Gastroesophageal sphincter (tissue), 4 donors: Measurements from ENCODE around the gene C5orf63. TPM values are rescaled to one million over a fixed set of nuclear protein-coding genes. Genes with fewer than 3 reads are reported as not detected.
"Not testable (repeated sequence)": the region's sequence is repeated elsewhere in the genome, so short reads cannot be mapped to it uniquely, and the experiment has no call there.

Experiments used
- ATAC-seq: fragments of 150-250 bp; one replicate; pipeline ENCODE4 v1.9.1; 2016; ENCODE audit warnings: mild to moderate bottlenecking, moderate library complexity
- H3K27ac ChIP-seq, 4 donors: fragments of 200-600 bp; sonication (generic) in 3 of 4; 1 replicate in 3 of 4; 2 replicates in 1 of 4; pipeline ENCODE4 v1.5.1; 2016 to 2019
- H3K27me3 ChIP-seq: fragments of 200-600 bp; sonication (generic); one replicate; pipeline ENCODE4 v1.5.1; 2019
- H3K36me3 ChIP-seq, 2 donors: fragments of 200-600 bp; sonication (generic); one replicate each; pipeline ENCODE4 v1.5.1; 2019; ENCODE audit warnings: control low read depth in 1 of 2
- H3K4me1 ChIP-seq, 3 donors: fragments of 200-600 bp; sonication (generic); 1 replicate in 2 of 3; 2 replicates in 1 of 3; pipeline ENCODE4 v1.5.1; 2016 to 2019; ENCODE audit warnings: control low read depth in 2 of 3
- H3K4me3 ChIP-seq, 2 donors: fragments of 200-600 bp; sonication (generic); one replicate each; pipeline ENCODE4 v1.5.1; 2019; ENCODE audit warnings: mild to moderate bottlenecking in 1 of 2, moderate library complexity in 1 of 2
- H3K9me3 ChIP-seq, 3 donors: fragments of 200-600 bp; sonication (generic); one replicate each; pipeline ENCODE4 v1.5.1; 2017 to 2019; ENCODE audit warnings: control low read depth in 2 of 3
- EP300 ChIP-seq: sonication (generic); formaldehyde crosslinking; IDR thresholded peaks from one replicate; pipeline ENCODE4 v1.6.1; 2017; ENCODE audit warnings: antibody characterized with exemption, mild to moderate bottlenecking
- POLR2A ChIP-seq, 2 donors: fragments of 450-650 bp; IDR thresholded peaks; one replicate each; pipeline ENCODE4 v1.6.1; 2017; ENCODE audit warnings: antibody characterized with exemption in 2 of 2, mild to moderate bottlenecking in 2 of 2, moderate library complexity in 1 of 2
- POLR2AphosphoS5 ChIP-seq: sonication (generic); formaldehyde crosslinking; IDR thresholded peaks from one replicate; pipeline ENCODE4 v1.6.1; 2017; ENCODE audit warnings: antibody characterized with exemption
- WGBS, 2 donors: methylation state at CpG; one replicate each; pipeline ENCODE4 v1.1.5; 2018; ENCODE audit warnings: low coverage in 1 of 2; 5-methylcytosine and 5-hydroxymethylcytosine counted together
- total RNA-seq, 4 donors: library from RNA; depleted of rRNA; stranded (reverse); fragments of >200 nt; gene quantifications; one replicate each; pipeline ENCODE4 v1.1.0, GENCODE V29; 2016
- TF ChIP-seq, protein P1 (sequence below), 4 experiments: fragments of 200-600 bp in 2 of 4; fragments of 450-650 bp in 2 of 4; sonication (generic) in 1 of 4; IDR thresholded peaks; one replicate each; pipeline ENCODE4 v1.5.1; 2017 to 2019; ENCODE audit warnings: antibody characterized with exemption in 4 of 4, mild to moderate bottlenecking in 2 of 4, moderate library complexity in 2 of 4

The C5orf63 gene
- total RNA-seq, 4 donors from 2014 or later, result 0.59 to 4.2 (median 2.1) TPM

DNA sequence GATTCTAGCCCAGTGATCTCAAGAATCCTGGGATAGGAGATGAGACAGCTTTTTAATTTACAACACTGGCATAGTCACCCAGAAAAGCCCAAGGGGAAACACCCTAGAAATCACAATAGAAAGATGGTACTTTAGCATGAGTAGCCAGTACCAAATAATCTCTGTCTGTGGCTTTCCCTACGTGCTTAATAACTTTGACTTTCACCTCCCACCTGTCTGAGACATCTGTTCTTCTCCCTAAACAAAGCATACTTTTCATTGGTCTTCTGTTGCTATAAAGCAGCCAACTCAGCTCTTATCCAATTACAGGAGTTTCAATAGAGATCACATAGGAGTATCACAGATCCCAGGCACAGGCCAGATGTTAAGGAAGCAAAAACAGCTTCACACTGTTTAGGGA is 53.4 kb downstream of the C5orf63 start:
- WGBS, 2 donors, result 46 to 67% methylated on average over 1 of the region's 1 CpG

DNA sequence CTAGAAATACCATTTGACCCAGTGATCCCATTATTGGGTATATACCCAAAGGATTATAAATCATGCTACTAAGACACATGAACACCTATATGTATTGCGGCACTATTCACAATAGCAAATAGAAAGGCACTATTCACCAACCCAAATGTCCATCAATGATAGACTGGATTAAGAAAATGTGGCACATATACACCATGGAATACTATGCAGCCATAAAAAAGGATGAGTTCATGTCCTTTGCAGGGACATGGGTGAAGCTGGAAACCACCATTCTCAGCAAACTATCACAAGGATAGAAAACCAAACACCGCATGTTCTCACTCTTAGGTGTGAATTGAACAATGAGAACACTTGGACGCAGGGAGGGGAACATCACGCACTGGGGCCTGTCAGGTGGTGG is 56.6 kb downstream of the C5orf63 start:
- not testable (repeated sequence) for ATAC-seq, H3K9me3 ChIP-seq, H3K36me3 ChIP-seq, H3K4me3 ChIP-seq, H3K27me3 ChIP-seq, H3K27ac ChIP-seq, H3K4me1 ChIP-seq
- WGBS, 2 donors, result 95 to 100% methylated on average over 4 of the region's 4 CpGs

More for the DNA sequence above, 53.4 kb downstream of the C5orf63 start:
- Histone ChIP-seq H3K4me3 (no peak overlapping the region), H3K4me1 (no peaks in the 10 kb centered on the region), H3K9me3 (no peaks in the 10 kb centered on the region), H3K27ac (no peak overlapping the region), H3K27me3 (no peaks in the 10 kb centered on the region), H3K36me3 (no peaks in the 10 kb centered on the region)
- ATAC-seq, result no peak
- TF ChIP-seq, protein P1, sequence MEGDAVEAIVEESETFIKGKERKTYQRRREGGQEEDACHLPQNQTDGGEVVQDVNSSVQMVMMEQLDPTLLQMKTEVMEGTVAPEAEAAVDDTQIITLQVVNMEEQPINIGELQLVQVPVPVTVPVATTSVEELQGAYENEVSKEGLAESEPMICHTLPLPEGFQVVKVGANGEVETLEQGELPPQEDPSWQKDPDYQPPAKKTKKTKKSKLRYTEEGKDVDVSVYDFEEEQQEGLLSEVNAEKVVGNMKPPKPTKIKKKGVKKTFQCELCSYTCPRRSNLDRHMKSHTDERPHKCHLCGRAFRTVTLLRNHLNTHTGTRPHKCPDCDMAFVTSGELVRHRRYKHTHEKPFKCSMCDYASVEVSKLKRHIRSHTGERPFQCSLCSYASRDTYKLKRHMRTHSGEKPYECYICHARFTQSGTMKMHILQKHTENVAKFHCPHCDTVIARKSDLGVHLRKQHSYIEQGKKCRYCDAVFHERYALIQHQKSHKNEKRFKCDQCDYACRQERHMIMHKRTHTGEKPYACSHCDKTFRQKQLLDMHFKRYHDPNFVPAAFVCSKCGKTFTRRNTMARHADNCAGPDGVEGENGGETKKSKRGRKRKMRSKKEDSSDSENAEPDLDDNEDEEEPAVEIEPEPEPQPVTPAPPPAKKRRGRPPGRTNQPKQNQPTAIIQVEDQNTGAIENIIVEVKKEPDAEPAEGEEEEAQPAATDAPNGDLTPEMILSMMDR (IDR thresholded peaks at IDR 0.05), result no peak
- TF ChIP-seq POLR2AphosphoS5 (no peak), POLR2A (IDR thresholded peaks at IDR 0.05) (no peak), EP300 (no peak)

DNA sequence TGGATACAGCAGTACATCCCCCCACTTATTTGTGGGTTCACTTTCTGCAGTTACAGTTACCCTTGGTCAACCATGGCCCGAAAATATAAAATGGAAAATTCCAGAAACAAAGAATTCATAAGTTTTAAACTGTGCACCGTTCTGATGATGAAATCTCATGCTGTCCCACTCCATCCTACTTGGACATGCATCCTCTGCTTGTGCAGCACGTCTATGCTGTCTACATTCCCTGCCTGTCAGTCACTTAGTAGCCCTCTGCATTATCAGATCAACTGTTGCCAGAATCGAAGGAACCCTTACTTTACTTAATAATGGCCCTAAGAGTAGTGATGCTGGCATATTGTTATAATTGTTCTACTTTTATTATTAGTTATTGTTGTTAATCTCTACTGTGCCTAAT is 57.6 kb downstream of the C5orf63 start:
- Histone ChIP-seq H3K27ac (no peak overlapping the region), H3K9me3 (no peaks in the 10 kb centered on the region), H3K27me3 (no peaks in the 10 kb centered on the region), H3K4me1 (no peaks in the 10 kb centered on the region), H3K36me3 (no peaks in the 10 kb centered on the region), H3K4me3 (no peak overlapping the region)
- 73 to 77% methylated on average over 4 of the region's 4 CpGs for WGBS, 2 donors
- no peak for ATAC-seq
- no peak for TF ChIP-seq EP300
- TF ChIP-seq, protein P1 (IDR thresholded peaks at IDR 0.05), result no peak
- TF ChIP-seq POLR2AphosphoS5, result no peak
- no peak for TF ChIP-seq POLR2A (IDR thresholded peaks at IDR 0.05)

DNA sequence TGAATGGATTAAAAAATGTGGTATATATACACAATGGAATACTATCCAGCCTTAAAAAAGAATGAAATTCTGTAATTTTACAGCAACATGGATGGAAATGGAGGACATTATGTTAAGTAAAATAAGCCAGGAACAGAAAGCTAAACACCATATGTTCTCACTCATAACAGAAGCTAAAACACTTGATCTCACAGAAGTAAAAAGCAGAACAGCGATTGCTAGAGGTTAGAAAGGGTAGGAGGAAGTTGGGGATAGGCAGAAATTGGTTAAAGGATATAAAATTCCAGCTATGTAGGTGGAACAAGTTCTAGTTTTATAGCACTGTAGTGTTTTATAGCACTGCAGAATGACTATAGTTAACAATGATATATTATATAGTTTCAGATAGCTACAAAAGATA is 58.7 kb downstream of the C5orf63 start:
- Histone ChIP-seq H3K36me3 (no peaks in the 10 kb centered on the region), H3K27me3 (no peaks in the 10 kb centered on the region), H3K27ac (no peak overlapping the region), H3K4me3 (no peak overlapping the region), H3K4me1 (no peaks in the 10 kb centered on the region), H3K9me3 (no peaks in the 10 kb centered on the region)
- TF ChIP-seq POLR2A (IDR thresholded peaks at IDR 0.05), result no peak
- TF ChIP-seq EP300, result no peak
- TF ChIP-seq, protein P1 (IDR thresholded peaks at IDR 0.05), result no peak
- TF ChIP-seq POLR2AphosphoS5, result no peak
- WGBS, 2 donors, result 45 to 48% methylated on average over 1 of the region's 1 CpG
- no peak for ATAC-seq

DNA sequence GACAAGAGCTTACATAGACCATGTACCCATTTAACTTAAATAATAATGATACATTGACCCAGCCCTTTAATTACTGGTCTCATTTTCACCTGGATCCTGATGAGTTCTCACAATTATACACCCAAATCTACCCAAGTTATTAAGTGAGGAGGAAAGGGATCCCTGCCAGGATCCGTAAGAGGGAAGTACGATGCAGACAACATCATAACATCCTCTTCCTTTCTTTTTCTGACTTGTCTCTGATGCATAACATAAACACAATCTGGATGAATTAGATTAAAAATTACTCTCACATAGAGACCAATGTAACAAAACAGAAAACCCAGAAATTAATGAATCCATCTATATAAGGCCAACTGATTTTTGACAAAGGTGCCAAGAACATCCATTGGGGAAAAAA is 59.9 kb downstream of the C5orf63 start:
- Histone ChIP-seq H3K27ac (no peak overlapping the region), H3K36me3 (no peaks in the 10 kb centered on the region), H3K4me3 (no peak overlapping the region), H3K9me3 (no peaks in the 10 kb centered on the region), H3K27me3 (no peaks in the 10 kb centered on the region), H3K4me1 (no peaks in the 10 kb centered on the region)
- TF ChIP-seq, protein P1 (IDR thresholded peaks at IDR 0.05), result no peak
- TF ChIP-seq EP300 (no peak), POLR2AphosphoS5 (no peak), POLR2A (IDR thresholded peaks at IDR 0.05) (no peak)
- ATAC-seq, result no peak
- WGBS, 2 donors, result 73 to 88% methylated on average over 2 of the region's 2 CpGs

DNA sequence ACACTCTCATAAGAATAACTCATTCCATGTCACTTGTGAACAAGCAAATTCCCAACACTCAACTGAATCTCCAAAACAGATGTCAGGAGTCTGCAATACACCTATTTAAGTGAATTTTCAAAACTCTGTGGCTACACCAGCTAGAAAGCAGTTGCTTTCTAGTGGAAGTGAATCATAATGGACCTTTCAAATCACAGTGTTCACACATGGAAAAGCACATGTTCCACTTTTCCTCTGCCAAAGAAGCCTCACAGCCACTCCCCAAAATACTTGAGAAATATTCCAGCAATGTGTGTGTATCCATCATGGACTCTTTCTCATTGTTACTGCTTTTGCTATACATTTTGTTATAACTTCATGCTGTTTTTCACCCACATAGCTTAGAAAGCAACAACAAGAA is 60.4 kb downstream of the C5orf63 start:
- Histone ChIP-seq H3K9me3 (no peaks in the 10 kb centered on the region), H3K27ac (no peak overlapping the region), H3K4me1 (no peaks in the 10 kb centered on the region), H3K27me3 (no peaks in the 10 kb centered on the region), H3K4me3 (no peak overlapping the region), H3K36me3 (no peaks in the 10 kb centered on the region)
- ATAC-seq, result no peak
- TF ChIP-seq POLR2AphosphoS5 (no peak), POLR2A (IDR thresholded peaks at IDR 0.05) (no peak), EP300 (no peak)
- TF ChIP-seq, protein P1 (IDR thresholded peaks at IDR 0.05), result no peak
